HCT116 (cell line): ENCODE data around the gene C1orf35. TPM values are rescaled to one million over a fixed set of nuclear protein-coding genes. Genes with fewer than 3 reads are reported as not detected.

Experiments
- ATAC-seq: fragments of 200-7000 bp; cut with Tn5 transposase; 2 replicates; pipeline ENCODE4 v1.9.1; 2020; ENCODE audit warnings: mild to moderate bottlenecking, moderate library complexity
- BruUV-seq: library from RNA; stranded (reverse); fragments of 400-500 nt; replicated peaks from 2 replicates; lab custom pipeline; 2021; lab: Mats Ljungman, UMichigan
- CTCF ChIA-PET: fragments of 300-600 bp; sonication (Branson Sonifier 250); formaldehyde crosslinking; loops from one replicate; lab custom pipeline; 2021; ENCODE audit warnings: antibody characterized with exemption; lab: Charles Lee
- POLR2A ChIA-PET: fragments of 300-600, 350-600 bp; sonication (Branson Sonifier 250); formaldehyde crosslinking; loops from one replicate; lab custom pipeline; 2021; ENCODE audit warnings: antibody characterized with exemption; lab: Charles Lee
- RAD21 ChIA-PET, 2 experiments: fragments of 300-600 bp; sonication (Branson Sonifier 250); formaldehyde crosslinking; loops; one replicate each; lab custom pipeline; 2023; ENCODE audit warnings: low total read pairs in 2 of 2; ENCODE audit not compliant: uncharacterized antibody in 2 of 2, unreplicated experiment in 2 of 2, low non-redundant PET in 1 of 2; lab: Charles Lee
- DNase-seq: peaks from one replicate; pipeline ENCODE4 v3.0.0-alpha.2; 2010; ENCODE audit warnings: low read depth, low spot score
- H2AFZ ChIP-seq: fragments of 200-600 bp; shearing (Covaris generic), sonication (generic); 2 replicates; pipeline ENCODE4 v1.6.1; 2017; ENCODE audit warnings: low read depth, mixed run types, mixed read lengths, antibody characterized with exemption, low read length; ENCODE audit not compliant: poor library complexity, severe bottlenecking
- H3K27ac ChIP-seq: 2 replicates; pipeline ENCODE4 v1.5.1; 2012; ENCODE audit warnings: low read depth, low read length
- H3K27me3 ChIP-seq: fragments of 200-600 bp; sonication (generic); 2 replicates; pipeline ENCODE4 v1.6.1; 2016; ENCODE audit warnings: mixed run types, low read length, mixed read lengths; ENCODE audit not compliant: insufficient read depth
- H3K36me3 ChIP-seq, 2 experiments: fragments of 200-500 bp in 1 of 2; fragments of 200-600 bp in 1 of 2; sonication (Bioruptor generic) in 1 of 2; sonication (generic) in 1 of 2; 2 replicates each; pipeline versions ENCODE4 v1.5.1 to v1.6.1; 2014 to 2016; ENCODE audit warnings: low read length in 2 of 2, inconsistent platforms in 1 of 2, mixed read lengths in 1 of 2, mixed run types in 1 of 2; ENCODE audit not compliant: insufficient read depth in 2 of 2, control insufficient read depth in 1 of 2
- H3K4me1 ChIP-seq, 2 experiments: fragments of 200-600 bp in 1 of 2; sonication (generic) in 1 of 2; 2 replicates each; pipeline versions ENCODE4 v1.5.1 to v1.6.1; 2012 to 2017; ENCODE audit warnings: low read length in 2 of 2, inconsistent platforms in 1 of 2, mild to moderate bottlenecking in 1 of 2, mixed read lengths in 1 of 2, mixed run types in 1 of 2, moderate library complexity in 1 of 2; ENCODE audit not compliant: insufficient read depth in 2 of 2, control insufficient read depth in 1 of 2
- H3K4me2 ChIP-seq: fragments of 200-600 bp; sonication (generic); 2 replicates; pipeline ENCODE4 v1.6.1; 2017; ENCODE audit warnings: mixed run types, low read length, mixed read lengths
- H3K4me3 ChIP-seq, 2 experiments: fragments of 200-600 bp in 1 of 2; sonication (generic) in 1 of 2; replicated peaks in 1 of 2; 2 replicates each; pipeline ENCODE4 v1.5.1; 2011 to 2016; ENCODE audit warnings: low read length in 2 of 2, control low read depth in 1 of 2, low read depth in 1 of 2, mild to moderate bottlenecking in 1 of 2, mixed read lengths in 1 of 2, mixed run types in 1 of 2
- H3K79me2 ChIP-seq: fragments of 200-600 bp; sonication (generic); 2 replicates; pipeline ENCODE4 v1.6.1; 2017; ENCODE audit warnings: mild to moderate bottlenecking, mixed run types, low read length, moderate library complexity, mixed read lengths; ENCODE audit not compliant: insufficient read depth
- H3K9ac ChIP-seq: fragments of 200-600 bp; sonication (generic); 2 replicates; pipeline ENCODE4 v1.6.1; 2016; ENCODE audit warnings: low read length, mixed read lengths
- H3K9me2 ChIP-seq: fragments of 200-600 bp; sonication (generic), shearing (Covaris generic); 2 replicates; pipeline ENCODE4 v1.6.1; 2017; ENCODE audit warnings: mixed run types, mild to moderate bottlenecking, moderate library complexity; ENCODE audit not compliant: insufficient read depth
- H3K9me3 ChIP-seq, 2 experiments: fragments of 200-500 bp in 1 of 2; fragments of 200-600 bp in 1 of 2; sonication (Bioruptor generic) in 1 of 2; sonication (generic) in 1 of 2; 2 replicates each; pipeline ENCODE4 v1.6.1; 2014 to 2017; ENCODE audit warnings: low read length in 2 of 2, mixed read lengths in 2 of 2, inconsistent platforms in 1 of 2, low read depth in 1 of 2, mild to moderate bottlenecking in 1 of 2, mixed run types in 1 of 2, moderate library complexity in 1 of 2; ENCODE audit not compliant: control insufficient read depth in 1 of 2, insufficient read depth in 1 of 2
- H4K20me1 ChIP-seq: fragments of 200-600 bp; sonication (generic), shearing (Covaris generic); 2 replicates; pipeline ENCODE4 v1.6.1; 2017; ENCODE audit warnings: mixed run types, mild to moderate bottlenecking, moderate library complexity; ENCODE audit not compliant: insufficient read depth
- CEBPB ChIP-seq: IDR thresholded peaks from 2 replicates; pipeline ENCODE4 v1.6.1; 2012; ENCODE audit warnings: low read depth
- EGR1 ChIP-seq: IDR thresholded peaks from 2 replicates; pipeline ENCODE4 v1.6.1; 2012; ENCODE audit warnings: low read depth
- MAX ChIP-seq: IDR thresholded peaks from 2 replicates; pipeline ENCODE4 v1.6.1; 2012
- POLR2A ChIP-seq: IDR thresholded peaks from 2 replicates; pipeline ENCODE4 v1.7.0; 2011; ENCODE audit warnings: borderline replicate concordance; ENCODE audit not compliant: insufficient read depth, insufficient read length; ENCODE audit errors: extremely low read depth
- POLR2AphosphoS5 ChIP-seq: IDR thresholded peaks from 2 replicates; pipeline ENCODE4 v1.6.1; 2011; ENCODE audit warnings: mild to moderate bottlenecking, low read depth, low read length, moderate library complexity
- SIN3A ChIP-seq: IDR thresholded peaks from 2 replicates; pipeline ENCODE4 v1.6.1; 2012; ENCODE audit warnings: low read depth
- YY1 ChIP-seq: IDR thresholded peaks from 2 replicates; pipeline ENCODE4 v1.6.1; 2011; ENCODE audit warnings: low read length, low read depth, moderate library complexity, mild to moderate bottlenecking; ENCODE audit not compliant: insufficient replicate concordance; ENCODE audit errors: extremely low read depth
- ZFX ChIP-seq: fragments of 450-650 bp; IDR thresholded peaks from 2 replicates; pipeline ENCODE4 v1.6.1; 2017
- intact Hi-C: fragments of 100-400 bp; cut with micrococcal nuclease; formaldehyde crosslinking; loops from 2 replicates; pipeline ENCODE4 v1.10.0; 2022
- total RNA-seq: library from RNA; stranded (reverse); gene quantifications from one replicate; pipeline ENCODE4 v1.2.1, GENCODE V29; 2021; ENCODE audit not compliant: unreplicated experiment

C1orf35 gene
- total RNA-seq, 1 experiment from 2014 or later = 26.1 TPM

DNA sequence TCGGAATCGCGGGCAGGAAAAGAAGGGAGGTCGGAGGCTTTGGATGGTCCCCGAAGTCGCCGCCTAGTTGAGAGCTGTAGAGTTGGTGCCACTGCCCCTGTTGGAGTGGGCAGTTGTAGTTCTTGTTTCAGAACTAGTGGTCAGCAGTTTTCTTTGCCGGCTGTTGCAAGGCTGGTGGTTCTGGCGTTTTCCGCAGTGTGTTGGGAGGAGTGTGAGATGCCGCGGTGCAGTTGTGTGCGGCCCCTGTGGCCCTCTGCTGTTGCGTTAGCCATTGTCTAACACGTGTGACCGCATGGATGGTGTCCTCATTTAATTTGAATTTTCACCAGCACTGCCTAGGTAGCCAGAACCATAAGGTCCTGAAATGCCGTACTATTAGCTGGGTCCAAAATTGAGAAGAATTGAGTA, 19.2 kb downstream of the C1orf35 start:
- TSS peak; percentile 41 for BruUV-seq
- Histone ChIP-seq H3K4me2 (peak overlapping the region; percentile 96), H3K4me1 (peaks cover 11 to 51% of the 10 kb centered on the region in 2 experiments), H3K27ac (peak overlapping the region; percentile 92; the same call in 1 of the 2 replicates), H3K27me3 (no peaks in the 10 kb centered on the region), H3K4me3 (peak overlapping the region; percentile 94 to 99), H3K9ac (peak overlapping the region; percentile 100), H3K9me3 (no peaks in the 10 kb centered on the region), H3K79me2 (peaks cover 95% of the 10 kb centered on the region), H2AFZ (no peak overlapping the region), H3K9me2 (no peaks in the 10 kb centered on the region), H4K20me1 (peaks cover 41% of the 10 kb centered on the region), H3K36me3 (peaks cover 0 to 31% of the 10 kb centered on the region in 2 experiments; a peak in 1 of 4 replicates)
- POLR2A ChIA-PET = interaction anchor here (1.2 kb wide), 1 partner anchor 14 kb away, joined by 3 read pairs; no protein-coding TSS in a partner anchor
- CTCF ChIA-PET = no interaction called here
- 0 out of 2 replicates have a peak, but pooled peaks have one; percentile 8 for TF ChIP-seq SIN3A
- 0 out of 2 replicates have a peak, but pooled peaks have one; percentile 40 for TF ChIP-seq MAX
- no peak for TF ChIP-seq YY1
- no peak for DNase-seq
- RAD21 ChIA-PET = no interaction called here
- no peak for ATAC-seq
- intact Hi-C loops = no loop called here

DNA sequence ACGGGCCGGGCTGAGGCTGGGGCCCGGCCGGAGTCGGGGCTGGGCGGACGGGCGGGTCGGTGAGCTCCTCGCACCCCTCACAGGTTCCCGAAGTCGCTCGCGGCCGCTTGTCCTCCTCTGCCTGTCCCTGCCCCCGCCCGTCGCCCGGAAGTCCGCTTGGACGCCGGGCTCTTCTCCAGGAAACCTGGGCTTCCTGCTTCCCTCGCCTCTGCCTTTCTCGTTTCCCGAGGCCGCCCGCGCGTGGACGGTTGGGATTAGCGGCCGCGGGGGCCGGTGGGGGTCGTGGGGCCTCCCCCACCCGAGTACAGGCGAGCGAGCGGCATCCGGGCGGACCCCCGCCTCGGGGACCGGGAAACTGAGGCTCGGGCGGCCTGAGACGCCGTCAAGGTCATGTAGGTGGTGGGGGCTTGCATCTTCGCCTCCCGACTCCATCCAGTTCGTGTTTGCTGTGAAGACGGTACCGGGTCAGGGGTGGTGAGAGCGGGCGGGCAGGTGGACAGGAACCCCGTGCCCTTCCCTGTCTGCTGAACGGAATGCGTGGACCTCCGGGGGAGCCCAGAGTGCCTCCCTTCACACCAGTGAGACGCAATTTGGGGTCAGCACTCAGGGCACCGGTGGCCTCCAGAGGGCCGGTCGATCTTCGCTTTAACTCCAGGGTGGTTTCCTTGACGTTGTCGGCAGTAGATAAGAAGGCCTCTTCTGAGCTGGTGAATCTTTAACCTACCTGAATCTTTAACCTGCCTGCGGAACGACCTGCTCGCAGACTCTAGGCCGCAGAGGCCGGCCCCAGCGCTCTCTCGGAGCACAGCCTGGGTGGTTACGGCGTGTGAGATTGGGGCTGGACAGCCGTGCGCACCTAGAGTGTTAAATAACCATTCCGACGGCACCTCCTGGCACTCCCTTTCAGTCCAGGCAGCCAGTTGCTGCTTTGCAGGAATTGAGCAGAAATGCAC, 19.9 kb downstream of the C1orf35 start:
- intact Hi-C loops = no loop called here
- no peaks in the 10 kb centered on the region for H3K27me3 ChIP-seq
- H3K9me3 ChIP-seq = no peaks in the 10 kb centered on the region
- H3K79me2 ChIP-seq = peaks cover 89% of the 10 kb centered on the region
- H3K36me3 ChIP-seq = peaks cover 0 to 25% of the 10 kb centered on the region in 2 experiments; a peak in 1 of 4 replicates
- ChIA-PET POLR2A (interaction anchor here (1.2 kb wide), 2 partner anchors 15 to 24 kb away, joined by 3 read pairs; no protein-coding TSS in a partner anchor), RAD21 (interaction anchor here in 1 of 2 experiments (2.1 kb wide), 1 partner anchor 84 kb away, joined by 4 read pairs; no protein-coding TSS in a partner anchor), CTCF (interaction anchor here (1.5 kb wide), 1 partner anchor 19 kb away, joined by 4 read pairs; no protein-coding TSS in a partner anchor)
- H3K27ac ChIP-seq = peak overlapping the region; percentile 92
- TF ChIP-seq POLR2A (no peak), EGR1 (no peak), ZFX (peak; percentile 55), CEBPB (no peak), POLR2AphosphoS5 (no peak), SIN3A (0 out of 2 replicates have a peak, but pooled peaks have one; percentile 34)
- no peak for DNase-seq
- H3K9me2 ChIP-seq = no peaks in the 10 kb centered on the region
- peak overlapping the region; percentile 100 for H3K9ac ChIP-seq
- H3K4me3 ChIP-seq = peak overlapping the region; percentile 94 to 99
- H3K4me2 ChIP-seq = peak overlapping the region; percentile 96
- H4K20me1 ChIP-seq = peaks cover 35% of the 10 kb centered on the region
- BruUV-seq = no TSS peak
- ATAC-seq = peak; percentile 24
- H2AFZ ChIP-seq = no peak overlapping the region
- H3K4me1 ChIP-seq = peaks cover 11 to 51% of the 10 kb centered on the region in 2 experiments
